Keratinocyte (primary cell): ENCODE measurements around the gene SLC17A9.

ENCODE experiments used
- CTCF ChIP-seq, 3 experiments: IDR thresholded peaks in 1 of 3; conservative IDR thresholded peaks in 1 of 3; optimal IDR thresholded peaks in 1 of 3; 2 replicates in 2 of 3; 3 replicates in 1 of 3; pipeline versions ENCODE3 to v1.5.1; 2011; ENCODE audit warnings: low read length in 3 of 3, mild to moderate bottlenecking in 3 of 3, moderate library complexity in 2 of 3, control low read depth in 1 of 3, inconsistent platforms in 1 of 3; ENCODE audit not compliant: insufficient read depth in 2 of 3; ENCODE audit errors: extremely low read depth in 1 of 3
- EZH2 ChIP-seq: IDR thresholded peaks from one replicate; pipeline ENCODE4 v1.6.1; 2012; ENCODE audit warnings: inconsistent platforms, mild to moderate bottlenecking, low read length, moderate library complexity

GRCh38 chr20:62922451-62922921 lies 30.0 kb upstream of the SLC17A9 start:
- TF ChIP-seq CTCF (optimal IDR thresholded peaks at IDR 0.05 in 1 of 3, IDR thresholded peaks at IDR 0.05 in 1 of 3, conservative IDR thresholded peaks at IDR 0.05 in 1 of 3; ENCODE audit: extremely low read depth in 1 of 3, insufficient read depth in 2 of 3, low read length in 3 of 3) (no peak), EZH2 (no peak)
